Activated CD4-positive, alpha-beta T cell treated with anti-CD3 and anti-CD28 coated beads for 1 hour (primary cell): ENCODE data around the gene CYTL1.
"Not testable (repeated sequence)": the region's sequence is repeated elsewhere in the genome, so short reads cannot be mapped to it uniquely, and the experiment has no call there.

Experiments used
- DNase-seq: peaks from one replicate; pipeline ENCODE4 v3.0.0-alpha.2; 2020

Gene CYTL1

GRCh38 chr4:5019274-5019673, at the start of gene CYTL1:
Gene CYTL1 (minus strand): TSS chr4:5019458. CDS start chr4:5019445, 13 bp downstream.
- no peak for DNase-seq

- no peak for DNase-seq
These were observed 48.6 kb upstream of the CYTL1 start for GRCh38 chr4:5067908-5068307.

- DNase-seq: not testable (repeated sequence)
These were observed 47.7 kb upstream of the CYTL1 start for GRCh38 chr4:5066968-5067367.

- no peak for DNase-seq
These were observed 46.8 kb upstream of the CYTL1 start for GRCh38 chr4:5066101-5066500.

GRCh38 chr4:5055411-5055810, 36.2 kb upstream of the CYTL1 start:
- DNase-seq: no peak

GRCh38 chr4:5054532-5054931, 35.3 kb upstream of the CYTL1 start:
- no peak for DNase-seq

- DNase-seq: no peak
These were observed 33.6 kb upstream of the CYTL1 start for GRCh38 chr4:5052726-5053425.

- no peak for DNase-seq
These were observed 33.0 kb upstream of the CYTL1 start for GRCh38 chr4:5052204-5052702.

GRCh38 chr4:5051278-5052203, 32.3 kb upstream of the CYTL1 start, which contains the start of gene STK32B:
Gene STK32B (plus strand): TSS chr4:5051480.
- no peak for DNase-seq

GRCh38 chr4:5050520-5051277, 31.4 kb upstream of the CYTL1 start:
- DNase-seq: no peak

- no peak for DNase-seq
These were observed 29.5 kb upstream of the CYTL1 start for GRCh38 chr4:5048721-5049120.

GRCh38 chr4:5045097-5045496, 25.8 kb upstream of the CYTL1 start:
- DNase-seq: no peak

- no peak for DNase-seq
These were observed 25.1 kb upstream of the CYTL1 start for GRCh38 chr4:5044341-5044740.

GRCh38 chr4:5043579-5043978, 24.3 kb upstream of the CYTL1 start:
- no peak for DNase-seq

GRCh38 chr4:5041699-5042098, 22.4 kb upstream of the CYTL1 start:
- DNase-seq: no peak

- DNase-seq: no peak
These were observed 21.8 kb upstream of the CYTL1 start for GRCh38 chr4:5040856-5041620.

- DNase-seq: no peak
These were observed 20.5 kb upstream of the CYTL1 start for GRCh38 chr4:5039800-5040199.

GRCh38 chr4:5037553-5038551, 18.6 kb upstream of the CYTL1 start:
- DNase-seq: no peak

GRCh38 chr4:5036239-5036638, 17.0 kb upstream of the CYTL1 start:
- no peak for DNase-seq

- DNase-seq: no peak
These were observed 14.9 kb upstream of the CYTL1 start for GRCh38 chr4:5034206-5034605.

- no peak for DNase-seq
These were observed 14.1 kb upstream of the CYTL1 start for GRCh38 chr4:5033281-5033841.
